Measurements from ENCODE around the gene URB1.
"Not testable (repeated sequence)": the region's sequence is repeated elsewhere in the genome, so short reads cannot be mapped to it uniquely, and the experiment has no call there.

URB1 gene

DNA sequence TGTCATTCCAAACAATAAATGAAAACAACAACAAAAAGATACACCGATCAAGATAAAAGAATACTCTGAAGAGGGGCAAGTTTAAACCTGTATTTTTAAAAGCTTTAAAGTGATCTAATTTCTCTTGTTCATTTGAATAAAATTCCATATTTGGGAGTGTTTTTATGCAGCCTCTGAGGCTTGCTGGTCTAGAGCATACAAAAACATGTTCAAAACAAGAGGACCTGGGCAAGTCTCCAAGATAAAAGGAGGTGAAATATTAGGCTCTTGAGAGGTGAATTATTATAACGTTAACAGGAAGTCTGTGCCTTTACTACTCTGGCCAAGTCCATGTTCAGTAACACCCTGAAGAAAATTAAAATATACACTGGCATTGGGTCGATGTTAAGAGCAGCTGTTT, 20.1 kb downstream of the URB1 start:
- DNase-seq, result no peak

DNA sequence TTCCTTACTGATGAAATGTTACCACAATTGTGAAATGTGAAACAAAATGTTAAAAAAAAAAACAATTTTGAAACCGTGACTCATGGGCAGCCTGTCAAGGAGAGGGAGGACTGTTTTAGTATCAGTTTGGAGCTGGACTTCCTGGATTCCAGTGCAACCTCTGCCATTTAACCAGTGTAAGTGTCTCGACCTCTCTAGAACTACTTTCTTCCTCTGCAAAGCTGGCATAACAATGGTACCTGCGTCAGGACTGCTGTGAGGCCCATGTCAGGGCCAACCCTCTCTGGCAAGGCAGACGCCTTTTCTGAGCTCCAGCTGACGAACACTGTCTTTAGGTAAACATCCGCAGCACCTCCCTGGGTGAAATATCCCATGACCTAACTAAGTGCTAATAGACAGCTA, 20.9 kb downstream of the URB1 start:
- no peak for DNase-seq

DNA sequence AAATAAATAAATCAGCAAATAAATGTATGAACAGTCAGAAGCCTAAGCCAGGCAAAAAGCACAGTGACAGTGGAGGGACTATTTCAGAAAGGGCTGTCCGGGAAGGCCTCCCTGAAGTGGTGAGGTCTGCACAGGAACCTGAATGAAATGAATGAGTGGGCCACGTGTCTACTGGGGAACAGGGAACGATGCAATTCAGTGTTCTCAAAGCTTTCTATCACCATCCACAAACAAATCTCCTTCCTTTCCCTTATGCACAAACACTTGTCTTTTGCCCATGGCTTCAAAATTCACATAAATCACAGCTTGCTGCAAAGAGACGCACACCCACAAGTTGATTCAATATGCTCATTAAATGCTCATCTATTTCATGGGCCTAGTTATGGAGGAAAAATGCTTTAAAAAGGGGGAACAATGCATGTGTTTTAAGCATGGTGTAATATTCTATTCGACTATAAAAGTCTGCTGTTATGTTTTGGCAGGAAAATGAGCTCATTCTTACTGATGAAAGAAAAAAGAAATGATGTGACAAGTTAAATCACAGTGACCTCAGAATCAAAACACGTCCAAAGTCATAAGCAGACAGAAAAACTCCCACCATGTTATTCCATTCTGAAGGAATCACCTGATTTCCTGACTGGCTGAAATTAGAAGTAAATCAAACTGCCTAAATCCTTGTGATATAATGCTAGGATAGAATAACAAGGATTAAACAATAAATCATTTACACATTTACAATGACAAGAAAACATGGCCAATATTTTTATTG, 21.6 kb downstream of the URB1 start:
- no peak for DNase-seq

DNA sequence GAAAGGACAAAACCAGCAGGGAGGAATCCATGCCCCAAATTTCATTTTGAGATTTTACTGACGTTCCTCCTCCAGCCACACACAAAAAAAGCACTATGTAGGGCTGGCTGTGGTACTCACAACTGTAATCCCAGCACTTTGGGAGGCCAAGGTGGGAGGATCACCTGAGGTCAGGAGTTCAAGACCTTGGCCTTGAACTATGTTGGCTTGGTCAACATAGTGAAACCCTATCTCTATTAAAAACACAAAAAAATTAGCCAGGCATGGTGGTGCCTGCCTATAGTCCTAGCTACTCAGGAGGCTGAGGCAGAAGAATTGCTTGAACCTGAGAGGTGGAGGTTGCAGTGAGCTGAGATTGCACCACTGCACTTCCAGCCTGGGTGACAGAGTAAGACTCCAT, 23.9 kb downstream of the URB1 start:
- not testable (repeated sequence) for DNase-seq

DNA sequence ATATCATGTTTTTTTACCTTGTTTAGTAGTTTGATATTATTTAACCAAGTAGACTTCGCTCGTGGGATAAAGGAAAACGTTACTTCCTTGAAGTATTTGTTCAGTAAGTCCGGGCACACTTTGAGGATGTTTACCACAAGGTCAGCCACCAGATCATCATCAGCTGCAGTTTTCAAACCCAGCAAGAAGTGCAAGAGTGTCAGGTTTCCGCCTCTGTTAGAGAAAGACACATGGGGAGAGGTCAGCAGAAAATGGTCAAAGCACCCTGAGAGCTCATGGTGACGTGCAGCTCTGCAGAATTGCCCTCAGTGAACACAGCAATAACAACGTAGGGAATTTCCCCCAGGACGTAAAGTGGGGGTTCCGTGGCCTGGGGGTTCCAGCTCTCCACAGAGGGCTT, 24.4 kb downstream of the URB1 start:
- no peak for DNase-seq

DNA sequence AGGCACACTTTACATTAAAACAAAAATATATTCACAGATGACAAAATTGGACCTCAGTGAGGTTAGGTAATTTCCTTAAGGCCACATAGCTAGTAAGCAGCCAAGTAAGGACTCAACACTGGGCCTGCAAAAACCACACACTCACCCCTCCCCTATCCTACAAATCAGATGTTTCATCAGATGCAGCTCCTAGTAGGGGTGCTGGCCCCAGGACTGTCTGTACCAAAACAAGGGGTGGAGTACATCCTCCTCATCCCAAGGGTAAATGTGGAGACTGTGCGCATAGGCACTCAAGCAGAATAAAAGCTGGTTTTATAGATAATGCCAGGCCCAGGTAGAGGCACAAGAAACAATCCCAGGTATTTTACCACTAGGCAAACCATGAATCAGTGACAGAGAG, 25.7 kb downstream of the URB1 start:
- DNase-seq, result no peak

DNA sequence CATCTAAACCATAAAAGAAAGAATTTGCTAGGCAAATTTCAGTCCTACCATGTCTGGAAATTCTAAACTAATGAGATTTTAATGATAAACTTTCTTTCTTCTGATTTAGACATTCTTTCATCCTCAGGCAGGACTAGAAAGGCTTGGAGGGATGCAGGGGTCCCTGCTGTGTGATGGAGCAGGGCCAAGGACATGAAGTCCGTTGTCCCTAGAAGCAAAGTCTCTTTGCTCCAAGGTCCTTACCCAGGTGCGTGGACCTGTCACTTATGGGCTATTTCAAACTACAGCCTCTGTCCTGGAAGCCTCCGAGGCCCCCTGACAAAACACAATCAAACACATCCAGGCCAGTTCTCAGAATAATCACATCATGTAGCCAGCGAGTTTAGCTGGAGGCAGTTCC, 26.6 kb downstream of the URB1 start:
- no peak for DNase-seq

DNA sequence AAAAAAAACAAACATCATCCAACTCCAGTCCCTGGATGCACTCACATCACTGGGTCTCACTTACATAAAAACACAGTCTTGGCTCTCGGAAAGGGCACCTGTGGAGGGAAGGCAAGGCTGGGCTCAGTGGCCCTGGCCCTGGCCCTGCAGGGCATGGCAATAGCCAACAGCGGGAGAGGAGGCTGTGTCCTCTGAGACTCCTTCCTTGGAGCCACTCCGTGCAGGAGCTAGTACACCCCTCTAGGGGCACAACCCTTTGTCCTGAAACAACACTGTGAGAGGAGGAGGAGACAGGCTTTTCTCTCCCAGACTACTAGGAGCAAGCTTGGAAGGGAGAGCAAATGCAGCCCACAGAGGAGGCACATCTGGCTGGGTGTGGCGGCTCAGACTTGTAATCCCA, 28.0 kb downstream of the URB1 start:
- DNase-seq, result no peak

DNA sequence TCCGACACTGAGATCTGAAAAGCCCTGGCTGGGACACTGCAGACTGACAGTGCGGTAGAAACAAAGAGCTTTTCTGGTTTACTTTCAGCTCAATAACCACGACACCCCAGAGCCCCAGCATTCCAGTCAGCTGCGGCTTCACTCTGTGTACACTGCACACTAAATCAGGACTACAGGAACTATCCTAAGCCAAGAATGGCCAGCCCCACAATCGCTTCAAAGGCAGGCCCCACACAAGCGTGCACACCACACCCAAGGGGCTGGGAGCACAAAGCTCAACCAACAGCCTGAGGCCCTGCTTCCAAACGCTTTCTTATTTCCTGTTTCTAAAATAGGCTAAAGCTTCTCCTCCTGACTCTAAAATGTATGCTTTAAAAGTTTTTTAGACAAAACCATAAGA, 28.4 kb downstream of the URB1 start:
- DNase-seq, result no peak

DNA sequence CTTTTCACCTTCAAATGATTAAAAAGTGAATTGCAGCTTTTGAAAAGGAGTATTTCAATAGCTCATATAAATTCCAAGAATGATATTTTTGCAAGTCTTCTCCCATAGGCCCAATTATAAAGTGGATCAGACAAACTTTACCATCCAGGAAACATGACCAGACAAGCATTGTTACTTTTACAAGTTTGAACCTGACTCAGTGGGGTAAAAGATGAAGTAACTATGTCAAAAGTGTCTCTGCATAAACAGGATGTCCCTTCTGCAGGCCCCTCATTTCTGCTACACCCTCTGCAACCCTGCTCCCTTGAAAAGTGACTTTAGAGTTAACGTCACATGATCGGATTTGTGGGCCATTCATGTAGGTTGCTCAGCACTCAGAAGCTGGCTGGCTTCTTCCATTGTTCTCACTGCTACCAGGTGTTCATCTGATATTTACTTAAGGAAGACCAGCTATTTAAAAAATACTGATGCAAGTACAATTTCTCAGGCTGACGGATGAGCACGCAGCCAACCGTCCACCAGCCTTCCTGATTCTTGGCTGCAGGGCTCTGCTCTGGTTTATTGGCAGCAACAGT, 32.3 kb downstream of the URB1 start:
- no peak for DNase-seq

DNA sequence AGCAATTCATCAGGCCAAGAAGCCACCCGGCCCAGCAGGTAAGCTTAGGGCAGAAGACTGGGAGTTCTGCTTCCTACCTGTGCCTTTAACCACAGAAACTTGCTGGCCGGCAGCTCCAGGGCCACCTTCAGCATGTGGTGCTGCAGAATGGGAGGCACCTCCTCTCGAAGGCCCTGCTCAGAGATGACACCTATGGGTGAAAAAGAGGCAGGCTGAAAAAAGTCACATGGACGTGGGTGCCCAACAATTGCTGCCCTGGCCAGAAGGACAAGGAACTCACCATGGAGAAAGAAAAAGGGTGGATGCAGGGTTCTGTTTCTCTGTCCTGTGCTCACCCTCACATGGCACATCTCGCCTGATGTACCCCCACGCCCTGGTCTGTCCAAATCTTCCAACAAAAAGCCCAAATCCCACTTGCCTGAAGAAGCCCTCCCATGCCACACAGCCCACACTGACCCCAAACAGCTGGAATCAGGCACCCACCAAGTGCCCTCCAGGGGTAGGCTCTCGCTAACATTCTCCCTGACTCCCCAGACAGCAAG, 33.0 kb downstream of the URB1 start:
- no peak for DNase-seq

DNA sequence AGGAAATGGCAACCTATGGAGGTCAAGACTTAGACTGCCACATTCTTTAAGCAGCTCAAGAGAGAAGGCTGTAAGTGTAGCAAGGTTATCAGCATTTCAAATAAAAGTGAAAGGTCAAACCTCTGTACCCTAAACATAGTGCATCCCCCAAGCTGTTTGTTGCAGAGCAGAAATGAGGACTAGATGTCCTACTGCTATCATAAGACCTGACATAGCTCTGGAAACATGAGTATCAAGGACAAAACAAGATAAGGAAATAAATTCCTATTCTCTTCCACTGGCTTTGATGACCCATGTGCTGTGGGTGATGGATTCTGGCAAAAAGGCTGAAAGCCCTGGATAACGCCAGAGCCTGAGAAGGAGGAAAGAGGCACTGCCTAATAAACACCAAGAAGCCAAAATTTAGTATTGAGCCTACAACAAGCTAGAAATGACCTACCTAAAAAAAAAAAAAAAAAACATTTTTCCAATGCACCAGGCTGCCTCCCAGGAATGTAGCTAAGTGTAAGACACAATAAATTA, 35.9 kb downstream of the URB1 start:
- DNase-seq, result no peak

DNA sequence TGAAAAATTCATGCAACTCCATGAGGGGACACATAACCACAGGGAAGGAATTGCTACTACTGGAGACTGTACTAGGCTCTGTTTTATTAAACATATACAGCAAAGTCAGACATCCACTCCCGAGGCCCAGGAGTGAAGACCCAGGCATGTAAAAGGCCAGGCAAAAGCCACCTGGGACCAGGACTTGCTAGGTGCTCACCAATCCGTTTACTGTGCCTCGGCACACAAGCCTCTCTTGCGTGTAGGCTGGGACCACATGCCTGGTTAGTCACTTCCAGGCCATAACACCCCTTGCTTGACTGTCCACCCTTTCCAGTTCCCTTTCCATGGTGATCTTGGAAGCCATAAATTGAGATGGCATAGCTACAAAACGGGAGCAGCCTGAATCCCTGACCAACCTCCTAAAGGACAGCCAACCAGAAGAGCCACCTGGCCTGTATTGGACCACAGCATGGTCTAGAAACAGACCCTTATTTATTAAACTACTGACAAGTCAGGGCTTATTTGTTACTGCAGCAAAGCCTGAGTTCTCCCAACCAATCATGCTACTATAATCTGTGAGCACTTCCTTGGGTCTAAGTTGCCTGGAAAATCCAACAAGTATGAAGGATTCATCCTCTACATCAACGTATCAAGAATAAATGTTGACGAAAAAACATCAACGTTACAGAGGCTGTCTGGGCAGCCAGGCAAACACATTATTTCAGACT, 39.7 kb downstream of the URB1 start:
- DNase-seq, result no peak

DNA sequence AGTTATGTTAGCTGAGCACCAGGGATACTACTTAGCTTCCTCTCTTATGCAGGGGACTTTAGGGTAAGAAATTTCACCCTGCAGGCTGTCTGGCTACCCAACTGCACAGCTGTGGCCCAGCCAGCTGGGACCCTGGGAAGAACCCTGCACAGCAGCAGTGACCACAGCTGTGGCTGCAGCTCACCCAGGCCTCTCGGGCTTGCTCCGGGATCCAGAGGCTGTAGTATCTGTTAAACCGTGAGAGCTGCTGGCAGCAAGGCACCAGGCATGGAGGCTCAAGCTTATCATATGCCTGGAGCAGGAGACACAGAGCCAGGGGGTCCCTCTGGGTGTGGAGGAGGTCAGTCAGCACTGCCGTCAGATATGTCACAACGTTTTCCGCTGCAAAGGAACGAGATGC, 40.3 kb downstream of the URB1 start:
- no peak for DNase-seq

DNA sequence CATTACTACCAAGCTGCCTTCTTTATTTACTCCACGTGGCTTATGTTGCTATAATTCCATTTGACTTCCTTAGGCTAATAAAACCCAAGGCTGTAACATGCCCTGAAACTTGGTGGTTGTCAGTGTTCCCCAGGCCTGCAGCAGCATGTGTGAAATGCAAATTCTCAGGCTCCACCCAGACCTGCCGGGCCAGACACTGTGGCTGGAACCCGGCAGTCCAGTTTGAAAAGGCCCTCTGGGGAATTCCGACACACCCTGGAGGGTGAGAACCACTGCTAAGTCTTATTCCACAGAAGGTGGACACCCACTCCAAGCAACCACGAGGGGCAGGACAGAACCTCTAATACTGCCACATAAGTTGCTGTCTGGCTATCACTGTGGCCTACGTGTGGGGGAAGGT, 41.4 kb downstream of the URB1 start:
- DNase-seq, result no peak

DNA sequence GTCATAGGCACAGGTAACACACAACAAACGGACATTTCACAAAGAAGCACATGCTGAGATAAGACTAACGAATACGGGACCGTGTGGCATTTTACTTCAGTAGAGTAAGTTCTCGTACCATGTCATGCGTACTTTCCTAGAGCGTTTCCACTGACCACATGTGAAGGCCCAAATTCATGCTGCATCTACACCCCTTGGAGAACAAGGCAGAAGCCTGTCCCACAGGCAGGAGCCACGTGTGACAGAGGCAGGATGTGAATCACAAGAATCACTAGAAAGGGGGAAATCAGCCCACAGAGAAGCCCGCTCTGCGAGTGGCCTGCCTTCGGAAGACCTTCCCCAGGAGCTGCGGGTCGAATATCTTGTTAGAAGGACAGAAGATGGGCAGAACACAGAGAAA, 41.8 kb downstream of the URB1 start:
- no peak for DNase-seq

DNA sequence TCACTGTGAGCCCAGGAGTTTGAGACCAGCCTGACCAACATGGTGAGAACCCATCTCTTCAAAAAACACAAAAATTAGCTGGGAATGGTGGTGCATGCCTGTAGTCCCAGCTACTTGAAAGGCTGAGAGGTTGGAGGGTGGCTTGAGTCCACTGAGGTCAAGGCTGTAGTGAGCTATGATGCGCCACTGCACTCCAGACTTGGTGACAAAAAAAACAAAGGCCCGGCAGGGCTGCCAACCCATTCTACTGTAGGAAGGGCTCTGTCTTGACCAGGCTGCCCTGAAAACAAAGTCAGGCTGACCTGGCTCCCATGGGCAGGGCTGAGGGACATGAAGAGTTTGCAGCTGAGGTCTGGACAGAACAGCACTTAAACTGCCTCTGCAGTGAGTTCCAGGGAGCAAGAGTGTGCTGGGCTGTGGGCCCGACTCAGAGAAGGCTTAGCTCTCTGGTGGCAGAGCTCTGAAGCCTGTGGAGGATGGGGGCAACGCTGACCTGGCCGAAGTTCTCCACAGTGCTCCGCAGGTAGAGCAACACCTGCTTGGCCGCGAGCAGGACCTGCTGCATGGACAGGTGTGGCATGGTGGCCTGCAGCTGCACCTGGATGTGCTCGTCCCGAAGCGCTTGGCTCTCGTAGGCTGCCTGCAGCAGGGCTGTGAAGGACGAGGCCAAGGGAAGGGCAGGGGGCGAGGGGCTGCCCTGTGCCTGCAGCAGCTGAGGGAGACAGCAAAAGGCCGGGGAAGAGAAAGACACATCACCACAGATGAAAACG, 42.4 kb downstream of the URB1 start:
- no peak for DNase-seq

DNA sequence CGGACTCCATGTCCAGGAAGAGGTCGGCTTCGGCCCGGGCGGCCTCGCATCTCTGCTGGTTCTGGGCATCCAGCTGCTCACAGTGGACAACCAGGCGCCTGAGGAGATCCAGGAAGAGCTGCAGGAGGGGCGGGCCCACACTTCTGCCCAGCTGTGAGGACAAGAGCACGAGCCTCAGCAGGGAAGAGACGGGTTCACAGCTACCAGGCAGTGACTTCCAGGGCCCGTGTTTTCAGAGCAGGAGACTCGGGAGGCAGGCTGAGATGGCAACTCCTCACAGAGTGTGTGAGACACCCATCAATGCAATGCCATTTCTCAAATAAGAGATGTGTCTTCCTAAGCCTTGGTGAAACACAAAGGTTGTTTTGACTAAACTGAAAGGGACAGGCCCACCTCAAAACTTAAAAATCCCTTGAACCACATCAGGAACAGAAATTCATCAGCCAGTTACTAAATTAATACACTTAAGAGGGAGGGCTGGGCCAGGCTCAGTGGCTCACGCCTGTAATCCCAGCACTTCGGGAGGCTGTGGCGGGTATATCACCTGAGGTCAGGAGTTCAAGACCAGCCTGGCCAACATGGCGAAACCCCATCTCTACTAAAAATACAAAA, 43.4 kb downstream of the URB1 start:
- no peak for DNase-seq

DNA sequence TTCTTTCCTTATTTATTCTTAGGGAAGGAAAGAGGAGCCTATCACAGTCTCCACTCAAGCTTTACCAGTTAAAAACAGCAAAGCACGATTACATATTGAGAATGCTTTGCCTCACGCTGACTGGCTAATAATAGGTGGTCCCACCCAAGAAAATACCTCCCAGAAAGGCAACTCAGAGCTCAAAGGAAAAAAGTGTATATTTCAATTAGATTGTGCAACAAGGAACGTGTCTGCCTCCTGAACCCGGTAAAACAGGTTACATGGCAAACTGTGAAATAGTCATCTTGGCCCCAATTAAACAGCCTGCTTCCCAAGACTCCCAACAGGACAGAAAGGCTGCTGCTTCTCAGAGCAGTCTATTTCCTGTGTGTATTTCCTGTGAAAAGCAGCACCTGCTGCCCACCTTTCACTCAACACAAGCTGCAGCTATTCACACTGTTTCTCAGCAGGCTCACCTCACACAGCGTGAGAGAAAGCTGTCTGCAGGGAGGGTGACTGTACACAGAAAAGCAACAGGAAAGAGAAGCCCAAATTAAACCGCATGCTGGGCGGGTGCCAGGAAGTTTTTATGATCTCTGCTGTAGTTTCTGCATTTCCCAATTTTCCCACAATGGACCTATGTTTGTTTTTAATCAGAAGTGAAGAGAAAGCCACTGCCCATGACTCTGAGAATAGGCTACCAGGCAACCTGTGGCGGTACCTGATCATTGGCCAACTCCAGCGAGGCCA, 44.0 kb downstream of the URB1 start:
- no peak for DNase-seq

DNA sequence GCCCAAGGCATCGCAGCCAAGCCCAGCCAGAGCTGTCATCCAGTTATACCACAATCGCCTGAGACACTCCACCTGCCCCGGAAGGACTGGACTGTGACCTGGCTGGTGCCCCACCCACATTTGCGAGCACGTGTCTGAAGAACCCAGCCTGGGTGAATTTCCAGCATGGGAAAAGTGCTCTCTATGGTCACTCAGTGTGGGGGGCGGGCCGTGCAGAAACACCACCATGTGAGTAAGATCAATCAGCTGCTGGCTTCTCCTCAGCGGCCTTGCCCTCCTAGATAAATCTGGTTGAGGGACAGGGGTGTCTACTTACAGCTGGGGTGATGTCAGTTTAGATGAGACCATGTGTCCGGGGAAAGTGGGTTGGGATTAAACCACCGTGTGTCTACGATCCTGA, 44.8 kb downstream of the URB1 start:
- no peak for DNase-seq

DNA sequence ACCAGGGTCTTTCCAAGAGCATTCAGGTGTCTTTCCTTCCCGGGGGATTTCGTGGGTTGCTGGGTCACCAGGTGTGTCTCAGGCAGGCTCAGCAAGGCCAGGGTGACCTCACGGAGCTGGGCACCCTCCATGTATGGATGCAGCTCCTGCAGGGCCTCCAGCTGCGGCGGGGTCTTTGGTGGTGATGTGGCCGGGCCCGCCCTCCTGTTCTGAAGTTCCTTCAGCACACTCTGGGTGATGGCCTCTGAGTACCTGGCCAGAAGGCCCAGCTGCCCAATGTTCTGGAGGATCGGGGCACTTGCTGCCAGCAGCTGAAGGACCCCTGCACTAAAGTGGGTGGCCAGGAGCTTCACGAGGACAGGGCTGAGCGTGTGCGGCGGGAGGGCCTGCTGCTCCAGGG, 45.5 kb downstream of the URB1 start:
- DNase-seq, result no peak

DNA sequence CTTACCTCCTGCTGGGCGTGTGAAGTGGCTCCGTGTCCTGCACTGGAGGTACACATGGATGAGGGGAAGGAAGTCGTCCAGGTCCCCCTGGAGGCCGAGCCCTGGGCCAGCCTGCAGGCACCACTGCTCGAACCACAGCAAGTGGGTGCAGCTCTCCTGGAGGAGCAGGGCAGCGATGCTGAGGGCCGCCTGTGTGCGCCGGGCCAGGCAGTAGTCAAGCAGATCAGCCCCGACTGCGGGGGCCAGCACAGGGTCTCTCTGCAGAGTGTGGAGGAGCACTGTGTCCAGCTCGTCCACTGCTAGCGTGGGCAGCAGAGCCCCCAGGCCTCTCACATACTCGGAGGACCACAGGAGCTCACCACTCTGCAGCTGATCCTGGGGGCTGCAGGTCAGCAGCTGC, 45.9 kb downstream of the URB1 start:
- DNase-seq, result no peak
